ENCODE measurements around the gene VCL.
"Not testable (repeated sequence)": the region's sequence is repeated elsewhere in the genome, so short reads cannot be mapped to it uniquely, and the experiment has no call there.

VCL gene

DNA sequence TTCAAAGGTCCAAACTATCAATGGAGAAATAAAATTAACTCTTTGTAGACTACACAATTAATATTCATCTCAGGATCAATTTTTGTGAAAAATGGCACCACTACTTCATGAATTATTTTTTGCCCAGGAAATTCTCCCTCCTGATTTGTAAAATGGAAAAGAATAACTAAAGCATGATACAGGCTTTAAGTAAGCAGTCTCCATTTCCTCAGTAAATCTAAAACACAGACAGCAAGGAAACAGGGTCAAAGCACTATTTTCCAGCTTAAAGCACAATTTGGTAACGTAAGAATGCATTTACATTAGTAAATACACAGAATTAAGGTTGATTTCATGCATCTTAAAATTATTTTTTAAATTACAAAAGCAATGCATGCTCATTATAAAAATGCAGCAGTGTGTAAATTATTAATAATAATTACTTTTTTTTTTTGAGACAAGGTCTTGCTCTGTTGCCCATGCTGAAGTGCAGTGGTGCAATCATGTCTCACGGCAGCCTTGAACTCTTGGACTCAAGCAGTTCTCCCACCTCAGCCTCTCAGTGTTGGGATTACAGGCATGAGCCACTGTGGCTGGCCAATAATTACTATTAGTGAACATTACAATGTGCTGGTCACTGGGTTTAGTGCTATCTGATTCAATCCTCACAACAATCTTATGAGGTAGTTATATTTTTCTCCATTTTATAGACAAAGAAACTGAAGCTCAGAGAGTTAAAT is 26.1 kb upstream of the VCL start:
- no peak for DNase-seq (ENCODE audit: low spot score)

DNA sequence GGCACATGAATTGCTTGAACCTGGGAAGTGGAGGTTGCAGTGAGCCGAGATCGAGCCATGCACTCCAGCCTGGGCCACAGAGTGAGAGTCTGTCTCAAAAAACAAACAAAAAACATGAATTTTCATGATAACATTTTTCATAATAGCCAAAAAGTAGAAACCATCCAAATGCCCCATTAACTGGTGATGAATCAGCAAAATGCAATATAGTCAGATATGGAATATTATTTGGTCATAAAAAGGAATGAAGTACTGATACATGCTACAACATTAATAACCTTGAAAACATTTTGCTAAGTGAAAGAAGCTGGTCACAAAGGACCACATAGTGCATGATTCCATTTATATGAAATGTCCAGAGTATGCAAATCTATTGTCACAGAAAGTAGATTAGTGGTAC is 24.5 kb upstream of the VCL start:
- DNase-seq (ENCODE audit: low spot score): no peak

DNA sequence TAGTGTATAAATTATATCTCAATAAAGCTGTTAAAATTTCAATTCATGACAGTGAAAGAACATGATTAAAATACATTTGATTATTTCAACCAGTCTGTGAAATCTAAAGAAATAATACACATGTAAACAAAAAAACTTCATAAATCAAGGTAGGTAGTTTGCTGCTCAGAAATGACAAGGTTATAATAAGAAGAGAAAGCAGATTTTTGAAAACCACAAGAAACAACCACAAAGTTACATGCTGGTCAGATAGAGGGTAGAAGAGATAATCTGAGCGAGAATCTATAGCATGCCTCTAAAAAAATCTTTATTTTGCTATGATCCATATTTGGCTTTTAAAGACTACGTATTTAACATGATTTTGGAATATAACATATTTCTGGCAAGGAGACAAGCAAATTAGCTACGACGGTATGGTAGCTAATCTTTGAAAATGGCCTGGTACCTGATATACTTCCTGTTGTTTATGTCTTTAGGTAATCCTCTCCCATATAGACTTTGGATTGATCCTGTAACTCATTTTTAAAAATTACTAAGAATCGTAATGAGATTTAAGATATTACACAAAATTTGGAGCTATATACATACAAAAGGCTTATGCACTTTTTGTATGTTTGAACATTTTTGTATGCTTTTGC is 23.5 kb upstream of the VCL start:
- no peak for DNase-seq (ENCODE audit: low spot score)

DNA sequence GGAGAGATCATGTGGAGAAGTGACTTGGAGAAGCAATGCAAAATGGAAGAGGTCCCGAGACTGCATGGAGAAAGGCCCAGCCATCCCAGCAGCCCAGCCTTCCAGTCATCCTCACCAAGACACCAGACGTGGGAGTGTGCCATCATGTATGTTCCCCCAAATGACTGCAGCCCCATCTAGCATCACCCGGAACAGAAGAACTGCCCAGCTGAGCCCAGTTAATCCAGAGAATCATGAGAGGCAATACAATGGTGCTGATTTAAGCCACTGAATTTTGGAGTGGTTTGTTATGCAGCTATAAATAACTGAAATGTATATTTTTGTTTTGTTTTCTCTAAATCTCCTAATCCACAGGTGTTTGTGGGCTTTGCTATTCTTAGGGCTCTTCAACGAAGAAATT is 22.5 kb upstream of the VCL start:
- no peak for DNase-seq (ENCODE audit: low spot score)

DNA sequence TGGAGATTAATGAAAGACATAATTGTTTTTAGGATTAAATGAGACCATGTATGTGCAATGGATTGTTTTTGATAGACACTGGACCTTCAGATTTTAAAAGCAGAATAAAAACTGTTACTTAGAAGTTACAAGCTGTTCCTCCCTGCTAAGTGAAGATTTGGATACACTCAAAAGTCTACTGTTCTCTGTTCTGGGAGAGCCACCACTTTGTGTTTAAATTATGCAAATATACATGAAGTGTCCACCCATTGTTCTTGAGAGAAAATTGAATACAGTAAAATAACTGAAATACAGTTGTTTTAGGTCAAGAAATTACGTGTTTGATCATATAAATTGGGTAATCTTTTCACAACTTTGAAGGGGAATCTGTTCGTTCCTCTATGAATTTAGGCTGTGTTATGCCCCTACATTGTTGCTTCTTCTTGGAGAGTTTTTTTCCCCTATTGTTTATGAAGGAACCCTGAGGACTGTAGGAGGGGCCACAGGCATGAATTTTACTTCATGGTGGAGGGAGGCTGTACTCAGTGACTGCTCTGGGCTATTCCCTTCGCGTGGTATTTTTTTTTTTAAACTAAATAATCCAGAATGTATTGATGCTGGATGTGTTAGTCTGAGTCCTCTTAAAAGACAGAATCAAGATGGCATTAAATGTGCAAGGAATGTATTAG is 18.6 kb upstream of the VCL start:
- DNase-seq (ENCODE audit: low spot score): no peak

DNA sequence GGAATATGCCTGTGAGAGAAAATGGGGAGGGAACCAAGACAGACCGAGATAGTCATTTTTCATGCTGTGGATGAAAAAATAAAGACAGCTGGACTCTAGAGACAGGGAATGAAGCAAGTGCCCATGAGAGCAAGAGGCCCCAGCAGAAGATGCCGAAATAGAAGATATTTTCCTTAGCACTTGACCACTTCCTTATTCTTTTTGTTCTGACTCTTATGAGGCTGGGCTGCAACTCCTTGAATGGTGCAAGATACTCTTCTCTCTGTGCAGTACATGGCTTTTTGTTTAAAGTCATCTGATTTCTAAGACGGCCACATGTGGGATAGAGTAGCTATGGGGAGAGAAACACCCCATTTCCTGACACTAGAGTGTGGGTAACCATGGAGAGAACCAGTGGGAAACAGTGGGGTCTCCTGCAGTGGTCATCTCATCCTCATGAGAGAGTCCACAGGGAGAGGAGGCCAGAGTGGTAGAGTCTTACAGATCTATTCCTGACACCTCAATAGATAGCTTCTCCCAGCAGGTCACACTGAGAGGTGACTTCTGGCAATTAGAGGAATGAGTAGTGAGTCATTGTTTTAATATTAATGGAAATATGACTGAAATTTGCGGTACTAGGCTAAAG is 18.0 kb upstream of the VCL start:
- DNase-seq (ENCODE audit: low spot score): no peak

DNA sequence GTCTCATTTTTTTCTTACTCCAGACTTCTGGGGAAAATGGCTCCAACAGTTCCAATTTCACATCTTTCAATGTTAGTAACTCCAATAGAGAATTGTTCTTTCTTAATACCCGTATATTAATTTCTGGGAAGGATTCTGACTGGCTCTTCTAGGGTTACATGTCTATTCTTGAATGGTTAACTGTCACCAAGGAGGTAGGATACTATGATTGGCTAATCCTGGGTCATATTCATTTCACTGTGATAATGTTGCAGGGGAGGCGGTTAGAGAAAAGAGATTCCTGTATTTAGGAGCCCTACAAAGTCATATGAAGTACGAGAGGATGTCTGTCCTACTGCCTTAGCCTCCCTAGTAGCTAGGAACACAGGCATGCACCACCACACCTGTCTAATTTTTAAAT is 16.1 kb upstream of the VCL start:
- DNase-seq (ENCODE audit: low spot score): no peak

DNA sequence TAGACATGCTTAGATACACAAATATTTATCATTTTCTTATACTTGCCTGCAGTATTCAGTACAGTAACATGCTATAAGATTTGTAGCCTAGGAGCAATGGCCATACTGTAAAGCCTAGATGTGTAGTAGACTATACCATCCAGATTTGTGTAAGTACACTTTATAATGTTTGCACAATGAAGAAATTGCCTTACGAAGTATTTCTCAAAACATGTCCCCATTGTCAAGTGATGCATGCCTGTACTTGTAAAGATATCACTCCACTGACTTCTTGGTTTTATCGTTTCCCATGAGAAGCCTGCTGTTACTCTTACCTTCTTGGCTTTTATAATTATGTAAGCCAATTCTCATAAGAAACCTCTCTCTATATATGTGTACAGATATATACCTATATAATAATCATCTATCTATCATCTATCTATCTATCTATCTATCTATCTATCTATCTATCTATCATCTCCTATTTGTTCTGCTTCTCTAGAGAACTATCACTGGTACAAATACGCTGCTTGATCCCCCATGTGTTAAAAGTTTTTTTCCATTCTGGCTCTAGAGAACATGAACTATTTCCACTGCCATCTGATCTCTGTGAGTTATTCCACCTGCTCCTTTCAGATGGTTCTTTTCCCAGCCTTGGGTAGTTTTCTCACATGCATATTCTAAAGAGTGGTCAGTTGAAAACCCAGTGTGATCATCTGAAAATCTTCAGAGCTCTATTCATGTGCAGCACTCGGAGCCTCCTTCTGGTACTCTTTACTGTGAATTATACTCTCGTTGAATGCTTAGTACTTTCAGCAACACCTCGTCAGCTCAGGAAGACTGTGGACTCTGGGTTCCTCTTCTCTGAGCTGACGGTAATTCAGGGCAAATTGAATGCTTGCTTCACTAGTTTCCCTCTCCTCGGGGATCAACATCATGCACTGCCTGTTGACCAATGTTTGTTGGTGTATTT is 14.5 kb upstream of the VCL start:
- no peak for DNase-seq (ENCODE audit: low spot score)

DNA sequence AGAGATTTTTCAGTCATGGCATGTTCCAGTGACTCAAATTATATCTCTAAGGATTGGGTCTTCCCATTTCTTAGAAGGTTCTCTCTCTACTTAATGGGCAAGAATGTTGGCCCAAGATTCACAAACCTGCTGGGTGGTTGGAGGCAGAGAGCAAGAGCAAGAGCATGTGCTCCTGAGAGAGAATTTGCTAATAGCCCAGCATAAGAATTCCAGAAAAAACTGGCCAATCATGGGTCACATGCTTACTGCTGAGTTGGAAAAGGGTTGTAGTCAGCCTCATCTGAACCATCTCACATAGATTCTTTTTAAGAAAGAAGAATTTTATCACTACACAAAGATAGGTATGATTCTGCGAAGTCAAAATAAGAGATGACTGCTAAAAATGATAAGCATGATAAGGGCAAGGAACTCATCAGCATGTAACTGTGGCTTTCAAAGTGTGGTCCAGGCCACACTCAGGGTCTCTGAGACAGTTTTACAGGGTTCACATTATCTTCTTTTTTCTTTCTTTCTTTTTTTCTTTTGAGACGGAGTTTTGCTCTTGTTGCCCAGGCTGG is 8.2 kb upstream of the VCL start:
- no peak for DNase-seq (ENCODE audit: low spot score)

DNA sequence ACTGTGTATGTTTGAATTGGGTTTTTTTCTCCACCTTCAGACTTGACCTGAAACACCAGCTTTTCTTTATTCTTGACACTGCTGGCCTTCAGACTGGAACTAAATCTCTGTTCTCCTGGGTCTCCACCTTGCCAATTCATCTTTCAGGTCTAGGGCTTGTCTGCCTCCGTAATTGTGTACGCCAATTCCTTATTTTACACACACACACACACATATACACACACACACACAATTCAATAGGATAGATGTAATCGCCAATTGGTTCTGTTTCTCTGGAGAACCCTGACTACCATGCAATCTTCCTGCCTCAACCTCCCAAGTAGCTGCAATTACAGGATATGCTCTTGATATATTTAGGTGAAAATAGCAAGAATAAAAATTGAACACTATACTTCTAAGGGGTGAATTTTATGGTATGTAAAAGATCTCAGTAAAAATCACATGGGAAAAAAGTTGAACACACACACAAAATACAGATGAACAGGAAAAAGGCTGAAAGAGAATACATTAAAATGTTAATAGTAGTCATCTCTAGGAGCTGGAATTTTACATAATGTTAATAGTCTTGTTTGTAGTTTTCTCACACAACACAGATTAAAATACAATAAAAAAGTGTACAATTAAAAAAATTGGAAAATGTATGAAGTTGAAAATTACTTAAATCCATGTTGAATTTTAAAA is 6.6 kb upstream of the VCL start:
- no peak for DNase-seq (ENCODE audit: low spot score)

DNA sequence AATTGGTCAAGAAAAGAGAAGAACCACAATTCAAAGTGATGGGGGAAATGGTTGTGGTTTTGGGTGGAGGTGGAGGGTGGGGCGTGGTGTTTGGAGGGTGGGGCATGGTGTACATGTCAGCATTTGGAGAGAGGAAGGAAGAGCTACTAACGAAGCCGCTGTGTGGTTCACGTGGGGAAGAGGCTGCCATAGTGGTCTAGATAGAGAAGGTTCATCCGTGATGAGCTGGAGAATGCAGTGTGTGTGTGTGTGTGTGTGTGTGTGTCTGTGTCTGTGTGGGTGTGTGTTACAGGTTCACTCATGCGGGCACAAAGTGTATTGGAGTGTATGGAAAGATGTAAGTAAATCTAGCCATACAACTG is 6.1 kb upstream of the VCL start:
- no peak for DNase-seq (ENCODE audit: low spot score)

DNA sequence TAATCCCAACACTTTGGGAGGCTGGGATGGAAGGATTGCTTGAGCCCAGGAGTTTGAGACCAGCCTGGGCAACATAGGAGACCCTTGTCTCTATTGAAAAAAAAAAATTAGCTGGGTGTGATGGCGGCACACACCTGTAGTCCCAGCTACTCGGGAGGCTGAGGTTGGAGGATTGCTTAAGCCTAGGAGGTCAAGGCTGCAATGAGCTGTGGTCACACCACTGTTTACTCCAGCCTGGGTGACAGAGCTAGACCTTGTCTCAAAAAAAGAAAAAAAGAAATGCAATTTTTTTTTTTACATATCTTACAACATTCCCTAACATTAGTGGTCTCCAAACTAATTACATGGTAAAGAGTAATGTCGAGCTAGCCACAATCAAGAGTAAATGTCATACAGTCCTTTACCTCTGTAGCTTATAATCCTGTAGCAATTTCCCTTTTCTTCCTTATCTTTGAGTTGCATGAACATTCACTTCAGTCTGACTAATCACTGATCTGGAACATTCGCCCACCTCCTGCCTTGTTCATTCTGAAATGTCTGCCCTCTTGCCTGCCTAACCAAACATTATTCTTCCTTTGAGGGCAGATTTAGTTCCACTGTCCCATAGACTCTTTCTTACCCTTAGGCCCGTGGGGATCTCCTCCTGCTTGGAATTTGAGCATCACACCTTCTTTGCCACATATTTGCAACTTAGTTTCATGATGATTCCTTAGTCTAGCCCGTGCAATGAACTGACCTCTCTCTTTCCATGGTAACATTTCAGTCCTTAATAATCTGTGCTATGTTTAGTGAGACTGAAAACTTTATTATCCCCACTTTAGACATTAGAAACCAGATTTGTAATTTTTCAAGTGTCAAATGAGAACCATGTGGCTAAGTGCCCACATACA is 4.8 kb upstream of the VCL start:
- DNase-seq (ENCODE audit: low spot score): no peak

DNA sequence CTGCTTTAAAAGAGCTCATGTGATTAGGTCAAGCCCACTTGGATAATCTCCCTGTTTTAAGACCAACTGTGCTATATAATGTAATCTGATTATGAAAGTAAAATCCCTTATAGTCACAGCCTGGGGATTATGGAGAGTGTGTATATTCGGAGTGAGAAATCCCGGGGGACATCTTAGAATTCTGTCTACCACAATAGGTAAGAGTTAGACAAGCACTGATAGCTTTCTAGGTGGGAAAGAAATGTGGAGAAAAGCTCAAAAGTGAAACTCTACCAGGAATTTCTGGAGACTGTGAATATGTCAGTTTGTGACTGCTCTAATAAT is 2.9 kb upstream of the VCL start:
- no peak for DNase-seq (ENCODE audit: low spot score)

DNA sequence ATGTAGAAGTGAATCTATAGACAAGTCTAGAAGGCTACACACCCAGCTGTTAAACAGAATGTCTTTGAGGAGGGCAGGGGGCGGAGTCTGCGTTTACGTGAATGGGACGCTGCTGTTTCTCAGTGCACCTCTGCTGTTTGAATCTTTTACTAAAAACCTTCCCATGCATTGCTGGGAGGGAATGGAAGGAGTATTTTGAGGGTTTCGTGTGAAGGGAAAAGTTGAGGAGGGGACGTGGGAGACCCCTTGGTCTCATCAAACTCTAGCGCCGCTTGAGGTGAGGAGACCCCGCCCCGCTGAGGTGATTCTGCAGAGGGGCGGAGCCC is 492 bp upstream of the VCL start:
- no peak for DNase-seq (ENCODE audit: low spot score)

DNA sequence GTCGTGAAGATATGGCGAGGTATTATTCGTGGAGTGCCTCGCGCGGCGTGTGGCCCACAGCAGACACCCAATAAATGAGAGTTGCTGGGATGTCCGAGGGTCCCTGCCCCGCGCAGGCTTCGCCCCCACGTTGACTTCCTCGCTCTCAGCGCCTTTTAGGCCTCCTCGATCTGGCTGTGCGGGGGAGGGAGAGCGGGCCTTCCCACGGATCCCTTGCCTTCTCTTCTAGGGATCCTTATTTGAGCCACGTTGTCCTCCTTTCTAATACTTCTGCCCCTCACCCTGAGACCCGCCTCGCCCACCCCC is 660 bp downstream of the VCL start:
- DNase-seq (ENCODE audit: low spot score): no peak

DNA sequence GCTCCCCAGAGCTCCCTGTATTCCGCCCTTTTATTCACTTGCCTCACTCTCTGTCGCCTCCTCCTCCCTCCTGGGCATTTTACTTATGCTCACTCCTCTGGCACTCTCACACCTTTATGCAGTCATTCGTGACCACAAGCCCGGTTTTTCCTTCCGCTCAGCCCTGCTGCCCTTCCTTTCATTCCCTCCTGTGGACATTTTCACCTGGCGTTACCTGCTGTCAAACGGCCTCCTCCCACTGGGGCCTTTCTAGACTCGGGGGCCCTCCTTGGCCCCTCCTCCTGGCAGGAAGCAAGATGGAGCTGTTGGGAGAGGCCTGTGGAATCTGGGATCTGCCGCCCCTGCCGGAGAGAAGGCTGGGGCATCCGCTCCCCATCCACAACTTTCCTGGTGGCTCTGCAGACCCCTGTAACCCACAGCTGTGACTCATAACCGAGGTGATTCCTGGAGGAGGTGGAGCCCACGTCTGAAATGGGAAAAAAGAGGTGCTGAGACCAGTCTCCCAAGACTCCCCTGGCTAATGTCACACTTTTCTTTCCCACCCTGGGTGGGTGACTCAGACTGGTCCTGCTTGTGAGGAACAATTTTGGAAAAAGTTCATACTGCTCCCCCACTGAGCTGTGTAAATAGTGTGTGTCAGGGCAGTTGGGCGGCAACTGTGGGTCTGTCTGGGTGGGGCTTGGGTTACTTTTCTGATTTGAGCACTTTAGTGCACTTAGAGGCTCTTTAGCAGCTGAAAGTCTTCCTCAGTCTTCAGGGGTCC is 1.2 kb downstream of the VCL start:
- peak; percentile 67 for DNase-seq (ENCODE audit: low spot score)

DNA sequence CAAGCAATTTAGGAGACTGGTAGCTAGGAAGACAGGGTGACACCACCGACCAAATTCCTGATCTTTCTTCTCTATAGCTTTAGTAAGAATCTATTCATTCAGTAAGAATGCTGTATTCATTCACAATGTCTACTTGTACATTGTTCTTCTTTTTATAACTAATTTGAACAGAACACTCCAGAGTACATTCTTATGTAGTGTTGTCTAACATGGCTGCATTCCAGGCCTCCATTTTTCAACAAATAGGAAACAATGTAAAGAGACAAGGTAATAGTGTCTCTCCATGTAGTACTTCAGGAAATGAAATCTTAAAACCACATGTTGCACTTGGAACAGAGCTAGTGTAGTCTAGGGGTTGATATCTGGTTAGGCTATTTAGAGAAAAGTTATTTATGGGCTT is 1.8 kb downstream of the VCL start:
- peak; percentile 4 for DNase-seq (ENCODE audit: low spot score)

DNA sequence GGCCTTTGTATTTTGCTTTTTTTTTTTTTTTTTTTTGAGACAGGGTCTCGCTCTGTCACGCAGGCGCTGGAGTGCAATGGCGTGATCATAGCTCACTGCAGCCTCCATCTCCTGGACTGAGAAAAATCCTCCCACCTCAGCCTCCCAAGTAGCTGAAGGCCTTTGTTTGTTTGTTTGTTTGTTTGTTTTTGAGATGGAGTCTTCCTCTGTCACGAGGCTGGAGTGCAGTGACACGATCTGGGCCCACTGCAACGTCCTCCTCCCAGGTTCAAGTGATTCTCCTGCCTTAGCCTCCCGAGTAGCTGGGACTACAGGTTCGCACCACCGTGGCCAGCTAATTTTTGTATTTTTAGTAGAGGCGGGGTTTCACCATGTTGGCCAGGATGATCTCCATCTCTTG is 2.3 kb downstream of the VCL start:
- DNase-seq (ENCODE audit: low spot score): not testable (repeated sequence)

DNA sequence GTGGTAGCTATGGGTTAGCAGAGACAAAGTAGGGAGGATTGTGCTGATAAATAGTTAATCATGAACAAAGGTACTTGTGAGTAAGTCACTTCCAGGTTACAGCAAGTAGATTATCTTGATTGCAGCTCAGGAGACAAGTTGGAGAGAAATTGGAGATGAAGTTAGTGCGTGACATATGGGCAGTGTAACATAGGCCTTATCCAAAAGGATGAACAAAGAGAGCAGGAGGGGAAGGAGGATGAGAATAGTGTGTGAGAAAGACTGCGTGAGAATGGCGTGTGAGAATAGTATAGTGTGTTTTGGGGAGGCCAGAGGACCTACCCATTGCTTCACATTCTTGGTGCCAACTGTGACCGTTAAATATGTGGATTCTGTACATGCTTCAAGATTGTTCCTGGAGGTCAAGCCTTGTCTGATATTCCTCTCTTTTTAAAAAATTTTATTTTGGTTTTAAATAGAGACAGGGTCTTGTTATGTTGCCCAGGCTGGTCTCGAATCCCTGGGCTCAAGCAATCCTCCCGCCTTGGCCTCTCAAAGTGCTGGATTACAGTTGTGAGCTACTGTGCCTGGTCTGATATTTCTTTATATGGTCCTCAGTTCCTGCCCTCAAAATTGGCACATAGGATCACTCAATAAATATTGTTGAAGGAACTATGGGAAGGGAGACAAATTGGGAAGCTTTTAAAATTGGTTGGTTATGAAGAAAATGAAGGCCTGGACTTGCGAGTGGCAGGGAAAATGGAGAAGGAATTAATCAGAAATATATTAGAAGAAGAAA is 3.2 kb downstream of the VCL start:
- DNase-seq (ENCODE audit: low spot score): no peak

All from AG08395 (cell line).